Measurements from ENCODE around the gene TMEM117. TPM values are rescaled to one million over a fixed set of nuclear protein-coding genes. Genes with fewer than 3 reads are reported as not detected.

TMEM117 gene
- total RNA-seq, 1 experiment from 2014 or later, result 3.7 TPM

DNA sequence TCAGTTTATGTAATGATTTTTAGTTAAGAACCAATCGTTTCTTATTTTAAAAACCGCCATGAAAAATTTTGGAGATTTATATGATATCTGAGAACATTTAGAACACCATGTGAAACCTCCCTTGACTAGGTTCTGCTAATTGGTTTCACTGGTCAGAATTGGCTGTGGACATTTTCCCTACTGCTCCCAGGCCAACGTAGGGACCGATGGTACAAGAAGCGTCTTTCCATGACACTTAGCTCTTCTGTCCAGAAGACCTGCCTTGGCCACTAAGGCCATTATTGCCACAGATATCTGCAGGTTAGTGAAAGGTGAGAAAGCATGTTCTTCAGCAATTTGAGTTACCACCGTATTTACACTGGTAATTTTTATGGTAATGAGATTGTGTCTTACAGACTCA lies 424.0 kb downstream of the TMEM117 start:
- DNase-seq (ENCODE audit: extremely low read depth, low read depth), result no peak

- DNase-seq (ENCODE audit: extremely low read depth, low read depth), result no peak
Measured at GRCh38 chr12:44260581-44260980, 424.7 kb downstream of the TMEM117 start.

DNA sequence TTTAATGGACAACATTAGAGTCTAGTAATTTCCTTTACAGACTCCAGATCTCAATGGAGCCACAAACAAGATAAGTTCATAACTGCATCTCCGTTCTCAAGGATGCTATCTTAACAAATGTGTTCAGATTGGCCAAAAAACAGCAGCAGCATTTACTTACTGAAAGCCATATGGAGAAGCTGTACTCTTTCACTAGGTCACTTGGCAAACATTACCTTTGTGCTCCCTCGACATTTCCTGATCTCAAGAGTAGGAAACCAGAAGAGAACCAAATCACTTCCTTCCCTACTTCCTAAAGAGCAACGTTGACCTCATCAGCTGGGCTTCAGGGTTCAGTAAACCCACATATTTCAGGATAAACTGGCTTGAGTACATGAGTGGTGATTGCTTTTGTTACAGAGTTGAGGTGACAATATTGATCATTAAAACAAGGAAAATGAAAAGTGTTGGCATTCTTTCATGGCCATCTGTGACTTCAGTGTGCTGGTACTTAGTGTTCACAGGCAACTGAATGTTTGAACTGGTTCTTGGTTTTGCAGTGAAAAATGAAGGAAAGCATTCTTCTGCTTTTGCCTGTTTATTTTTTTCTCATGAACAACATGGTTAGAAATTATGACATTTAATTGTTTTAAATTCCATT lies 449.6 kb downstream of the TMEM117 start:
- no peak for DNase-seq (ENCODE audit: extremely low read depth, low read depth)

DNA sequence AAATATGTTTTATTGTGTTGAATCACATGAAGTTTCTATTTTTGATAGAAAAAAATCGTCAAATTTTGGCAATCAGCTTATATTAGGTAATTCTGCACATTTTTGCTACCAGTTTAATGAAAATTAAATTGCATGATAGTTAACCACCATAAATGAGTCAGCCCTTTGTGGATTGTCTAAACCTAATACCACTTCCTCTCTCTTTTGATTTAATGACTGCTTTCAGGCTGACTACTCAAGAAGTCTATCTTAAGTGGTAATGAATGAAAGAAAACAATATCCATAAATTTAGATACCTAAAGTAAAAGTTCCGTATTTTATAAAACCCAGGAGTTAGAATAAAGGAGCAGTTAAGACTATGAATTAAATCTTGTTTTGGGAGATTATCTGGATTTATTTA lies 450.5 kb downstream of the TMEM117 start:
- no peak for DNase-seq (ENCODE audit: extremely low read depth, low read depth)

DNA sequence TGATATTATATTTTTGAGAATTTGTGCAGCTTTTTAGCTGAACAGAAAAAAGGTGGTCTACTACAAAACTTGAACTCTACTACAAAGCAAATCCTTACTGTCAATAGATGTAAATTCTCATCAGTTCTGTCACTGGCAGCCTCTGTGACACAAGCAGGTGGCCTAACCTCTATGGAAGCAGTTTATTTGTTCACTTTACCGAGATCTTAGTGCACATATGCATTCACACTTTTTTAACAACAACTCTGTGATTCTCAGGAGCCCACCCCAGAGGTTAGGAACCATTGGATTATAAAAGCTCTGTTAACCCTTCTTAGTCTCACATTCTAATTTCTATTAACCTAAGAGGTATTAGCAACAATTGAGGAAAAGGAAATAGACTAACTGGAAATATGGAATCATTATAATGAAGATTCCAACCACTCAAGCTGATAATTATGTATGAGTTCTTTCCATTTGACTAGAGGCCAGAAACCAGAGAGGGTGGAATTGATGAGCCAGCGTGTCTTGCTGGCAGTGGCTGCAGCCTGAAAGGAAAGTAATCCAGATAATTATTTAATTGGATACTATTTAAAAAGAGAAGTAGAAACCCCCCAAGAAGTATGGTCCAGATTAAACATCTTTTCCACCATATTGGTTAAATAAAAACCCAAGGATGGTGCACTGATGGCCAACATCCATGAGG lies 451.1 kb downstream of the TMEM117 start:
- no peak for DNase-seq (ENCODE audit: extremely low read depth, low read depth)

DNA sequence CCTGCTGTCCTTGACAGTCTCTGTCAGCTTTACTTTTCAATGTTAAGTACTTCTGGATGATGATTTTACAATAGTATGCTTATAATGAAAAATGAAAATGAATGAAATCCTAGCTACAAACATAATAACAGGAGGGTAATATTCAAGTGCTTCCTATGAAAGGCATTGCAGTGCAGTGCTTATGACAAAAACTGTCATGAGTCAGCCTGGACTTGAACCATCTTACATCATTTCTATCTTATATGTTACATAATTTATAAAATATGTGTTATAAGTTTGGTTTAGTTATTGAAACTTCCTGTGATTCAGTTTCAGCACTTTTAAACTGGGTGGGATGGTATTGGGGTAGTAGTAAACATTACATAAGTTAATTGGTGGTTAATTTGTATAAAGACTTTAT lies 451.7 kb downstream of the TMEM117 start:
- no peak for DNase-seq (ENCODE audit: extremely low read depth, low read depth)

DNA sequence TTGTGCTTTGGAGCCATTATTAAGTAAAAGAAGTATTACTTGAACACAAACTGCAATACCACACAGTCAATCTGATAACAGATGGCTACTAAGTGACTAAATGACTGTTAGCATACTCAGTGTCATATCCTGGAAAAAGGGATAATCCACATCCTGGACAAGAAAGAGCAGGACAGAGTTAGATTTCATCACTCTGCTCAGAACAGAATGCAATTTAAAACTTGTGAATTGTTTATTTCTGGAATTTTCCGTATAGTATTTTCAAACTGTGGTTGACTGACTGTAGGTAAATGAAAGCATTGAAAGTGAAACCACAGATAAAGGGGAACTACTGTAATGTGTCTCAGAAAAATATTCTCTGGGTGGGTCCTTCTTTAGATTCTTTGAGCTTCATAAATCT lies 458.8 kb downstream of the TMEM117 start:
- no peak for DNase-seq (ENCODE audit: extremely low read depth, low read depth)

GRCh38 chr12:44295958-44296623 lies 460.2 kb downstream of the TMEM117 start:
- DNase-seq (ENCODE audit: extremely low read depth, low read depth), result no peak

DNA sequence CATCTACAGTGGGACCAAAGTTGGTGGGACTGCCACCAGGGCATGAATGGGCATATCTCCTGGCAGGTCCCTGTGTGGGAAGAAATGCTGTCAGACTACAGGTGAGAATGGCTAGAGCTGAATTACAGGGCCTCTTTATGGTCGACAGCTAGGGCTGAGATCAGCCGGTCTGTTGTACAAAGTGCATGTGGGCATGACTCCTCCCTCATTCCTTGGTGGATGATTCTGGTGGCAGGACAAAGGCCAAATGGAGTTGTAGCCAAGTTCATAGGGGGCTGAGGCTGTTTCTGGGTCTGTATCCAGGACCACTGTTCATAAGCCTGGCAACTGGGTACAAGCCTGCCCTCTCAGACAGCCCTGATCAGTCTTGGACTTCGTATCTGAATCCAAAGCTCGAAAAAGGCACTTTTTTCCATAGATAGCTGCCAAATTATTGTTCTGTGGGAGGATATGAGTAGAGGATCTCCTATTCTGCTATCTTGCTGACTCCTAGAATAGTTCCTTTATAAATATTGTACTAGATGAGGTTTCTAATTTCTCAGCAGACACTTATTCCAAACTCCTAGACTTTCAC lies 460.8 kb downstream of the TMEM117 start:
- DNase-seq (ENCODE audit: extremely low read depth, low read depth), result no peak

GRCh38 chr12:44299524-44299923 lies 463.6 kb downstream of the TMEM117 start:
- no peak for DNase-seq (ENCODE audit: extremely low read depth, low read depth)

GRCh38 chr12:44307506-44308168 lies 471.8 kb downstream of the TMEM117 start:
- no peak for DNase-seq (ENCODE audit: extremely low read depth, low read depth)

- DNase-seq (ENCODE audit: extremely low read depth, low read depth), result no peak
Measured at GRCh38 chr12:44313188-44313587, 477.3 kb downstream of the TMEM117 start.

DNA sequence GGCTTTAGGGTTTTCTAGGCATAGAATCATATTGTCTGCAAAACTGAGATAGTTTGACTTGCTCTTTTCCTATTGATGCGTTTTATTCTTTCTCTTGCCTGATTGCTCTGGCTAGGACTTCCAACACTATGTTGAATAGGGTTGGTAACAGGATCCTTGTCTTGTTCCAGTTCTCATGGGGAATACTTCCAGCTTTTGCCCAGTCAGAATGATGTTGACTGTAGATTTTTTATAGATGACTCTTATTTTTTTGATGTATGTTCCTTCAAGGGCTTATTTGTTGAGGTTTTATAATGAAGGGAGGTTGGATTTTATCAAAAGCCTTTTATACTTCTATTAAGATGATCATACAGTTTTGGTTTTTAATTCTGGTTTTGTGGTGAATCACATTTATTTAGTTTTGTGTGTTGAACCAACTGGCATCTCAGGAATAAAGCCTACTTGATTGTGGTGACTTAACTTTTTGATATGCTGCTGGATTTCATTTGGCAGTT lies 478.2 kb downstream of the TMEM117 start:
- no peak for DNase-seq (ENCODE audit: extremely low read depth, low read depth)

DNA sequence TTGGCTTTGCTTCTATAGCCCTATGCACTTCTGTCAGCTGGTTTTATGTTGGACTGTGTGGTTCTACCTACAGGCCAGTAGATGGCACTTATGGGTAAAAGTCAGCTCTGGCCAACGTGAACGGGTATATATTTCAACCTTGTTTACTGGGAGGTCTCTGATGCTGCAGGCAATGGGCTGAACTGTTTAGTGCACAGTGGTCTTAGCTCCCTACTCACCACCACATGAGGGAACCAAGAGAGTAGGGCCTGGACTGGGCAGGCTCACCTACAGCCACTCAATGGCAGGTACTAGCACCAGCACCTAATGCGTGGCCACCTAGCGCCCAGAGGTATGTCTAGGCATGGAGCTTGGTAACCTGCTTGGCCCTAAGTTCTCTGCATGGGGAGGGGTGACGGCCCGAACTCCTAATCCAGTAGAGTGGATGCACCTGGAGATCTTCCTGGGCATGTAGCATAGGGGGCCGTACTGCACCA lies 481.8 kb downstream of the TMEM117 start:
- no peak for DNase-seq (ENCODE audit: extremely low read depth, low read depth)

DNA sequence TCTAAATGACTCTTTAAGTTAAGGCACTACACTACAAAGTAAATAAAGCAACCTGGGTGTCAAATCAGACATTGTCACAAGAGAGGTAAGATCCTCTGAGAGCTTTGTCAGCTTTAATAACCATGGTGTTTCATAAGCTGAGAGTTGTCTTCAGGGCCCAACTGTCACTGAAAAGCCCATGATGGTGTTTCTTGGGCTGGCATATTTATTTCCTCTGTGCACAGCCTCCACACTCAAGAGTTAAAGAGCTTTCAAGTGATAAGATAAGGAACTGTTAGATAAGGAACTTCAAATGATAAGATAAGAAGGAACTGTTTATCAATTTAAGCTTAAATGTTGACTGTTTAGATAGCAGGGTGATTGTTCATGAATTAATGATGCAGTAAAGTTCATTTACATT lies 495.4 kb downstream of the TMEM117 start:
- DNase-seq (ENCODE audit: extremely low read depth, low read depth), result no peak

GRCh38 chr12:44334347-44334746 lies 498.5 kb downstream of the TMEM117 start:
- no peak for DNase-seq (ENCODE audit: extremely low read depth, low read depth)

GRCh38 chr12:44335030-44335429 lies 499.1 kb downstream of the TMEM117 start:
- DNase-seq (ENCODE audit: extremely low read depth, low read depth), result no peak

GRCh38 chr12:44336577-44336976 lies 500.7 kb downstream of the TMEM117 start:
- DNase-seq (ENCODE audit: extremely low read depth, low read depth), result no peak

DNA sequence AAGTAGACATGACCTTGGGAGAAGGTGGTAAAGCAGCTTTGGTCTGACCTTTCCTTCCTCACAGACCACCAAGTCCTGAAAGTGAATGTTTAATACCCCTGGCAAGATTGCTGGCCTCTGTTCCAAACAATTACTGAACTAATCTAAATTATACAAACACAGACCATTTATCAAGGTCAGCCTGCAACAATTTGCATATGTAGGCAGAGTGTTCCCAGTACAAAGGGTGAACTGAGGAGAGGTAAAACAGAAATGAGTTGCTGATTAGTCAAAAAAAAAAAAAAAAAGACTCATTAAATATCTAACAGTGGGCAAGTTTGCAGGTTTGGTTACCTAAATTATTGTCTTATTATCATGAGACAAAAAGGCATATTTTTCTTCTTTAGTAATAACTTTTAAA lies 506.5 kb downstream of the TMEM117 start:
- DNase-seq (ENCODE audit: extremely low read depth, low read depth), result no peak

DNA sequence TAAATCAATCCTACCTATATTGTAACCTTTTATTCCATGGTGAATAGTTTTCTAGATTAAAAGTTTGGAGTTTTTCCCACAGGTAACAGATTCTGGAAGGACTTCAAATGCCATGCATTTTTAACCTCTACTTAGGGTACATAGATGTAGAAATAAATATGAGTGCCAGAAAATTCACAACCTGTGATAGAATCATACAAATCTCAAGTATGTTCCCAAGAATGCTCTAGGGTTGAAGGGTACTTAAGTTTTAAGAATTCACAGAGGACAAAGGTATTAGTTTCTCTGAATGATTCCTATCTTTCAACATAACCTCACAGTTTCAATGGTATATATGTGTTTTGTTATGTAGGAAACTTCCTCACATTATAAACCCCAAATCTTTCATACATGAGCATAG lies 511.3 kb downstream of the TMEM117 start:
- no peak for DNase-seq (ENCODE audit: extremely low read depth, low read depth)

- no peak for DNase-seq (ENCODE audit: extremely low read depth, low read depth)
Measured at GRCh38 chr12:44357494-44357893, 521.6 kb downstream of the TMEM117 start.
